ENCODE measurements around the gene FBXL17.

DNA sequence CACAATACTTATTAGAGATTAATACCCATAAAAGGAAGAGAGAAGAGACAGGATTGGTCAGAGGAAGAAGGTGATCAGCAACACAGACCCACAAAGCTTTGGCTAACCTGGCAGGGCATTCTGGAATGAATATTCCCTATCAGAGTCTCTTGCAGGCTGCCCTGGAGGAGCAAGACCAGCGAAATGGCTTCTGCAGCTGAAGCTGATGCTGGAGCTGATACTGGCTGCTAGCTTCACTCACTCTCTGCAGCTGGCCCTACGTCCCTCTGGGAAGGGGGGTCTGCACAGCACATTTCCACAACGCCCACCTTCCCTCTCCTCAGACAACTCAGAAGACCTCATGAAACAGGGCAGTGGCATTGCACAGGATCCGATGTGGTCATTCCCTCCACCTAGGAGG, 541.3 kb downstream of the FBXL17 start:
- TF ChIP-seq NFYB (CRISPR knock-in tag; conservative IDR thresholded peaks at IDR 0.05; ENCODE audit: low read depth) (no peak), NFE2L1 (CRISPR knock-in tag; IDR thresholded peaks at IDR 0.05) (no peak), ZNF416 (CRISPR knock-in tag; IDR thresholded peaks at IDR 0.05) (no peak), GTF2I (CRISPR knock-in tag; conservative IDR thresholded peaks at IDR 0.05) (no peak), ELF4 (CRISPR knock-in tag; IDR thresholded peaks at IDR 0.05; ENCODE audit: low read depth) (no peak), MXD4 (CRISPR knock-in tag; IDR thresholded peaks at IDR 0.05; ENCODE audit: borderline replicate concordance) (no peak)
- TF ChIP-seq, protein P1, sequence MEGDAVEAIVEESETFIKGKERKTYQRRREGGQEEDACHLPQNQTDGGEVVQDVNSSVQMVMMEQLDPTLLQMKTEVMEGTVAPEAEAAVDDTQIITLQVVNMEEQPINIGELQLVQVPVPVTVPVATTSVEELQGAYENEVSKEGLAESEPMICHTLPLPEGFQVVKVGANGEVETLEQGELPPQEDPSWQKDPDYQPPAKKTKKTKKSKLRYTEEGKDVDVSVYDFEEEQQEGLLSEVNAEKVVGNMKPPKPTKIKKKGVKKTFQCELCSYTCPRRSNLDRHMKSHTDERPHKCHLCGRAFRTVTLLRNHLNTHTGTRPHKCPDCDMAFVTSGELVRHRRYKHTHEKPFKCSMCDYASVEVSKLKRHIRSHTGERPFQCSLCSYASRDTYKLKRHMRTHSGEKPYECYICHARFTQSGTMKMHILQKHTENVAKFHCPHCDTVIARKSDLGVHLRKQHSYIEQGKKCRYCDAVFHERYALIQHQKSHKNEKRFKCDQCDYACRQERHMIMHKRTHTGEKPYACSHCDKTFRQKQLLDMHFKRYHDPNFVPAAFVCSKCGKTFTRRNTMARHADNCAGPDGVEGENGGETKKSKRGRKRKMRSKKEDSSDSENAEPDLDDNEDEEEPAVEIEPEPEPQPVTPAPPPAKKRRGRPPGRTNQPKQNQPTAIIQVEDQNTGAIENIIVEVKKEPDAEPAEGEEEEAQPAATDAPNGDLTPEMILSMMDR (IDR thresholded peaks at IDR 0.05) = no peak
- TF ChIP-seq, protein P2, sequence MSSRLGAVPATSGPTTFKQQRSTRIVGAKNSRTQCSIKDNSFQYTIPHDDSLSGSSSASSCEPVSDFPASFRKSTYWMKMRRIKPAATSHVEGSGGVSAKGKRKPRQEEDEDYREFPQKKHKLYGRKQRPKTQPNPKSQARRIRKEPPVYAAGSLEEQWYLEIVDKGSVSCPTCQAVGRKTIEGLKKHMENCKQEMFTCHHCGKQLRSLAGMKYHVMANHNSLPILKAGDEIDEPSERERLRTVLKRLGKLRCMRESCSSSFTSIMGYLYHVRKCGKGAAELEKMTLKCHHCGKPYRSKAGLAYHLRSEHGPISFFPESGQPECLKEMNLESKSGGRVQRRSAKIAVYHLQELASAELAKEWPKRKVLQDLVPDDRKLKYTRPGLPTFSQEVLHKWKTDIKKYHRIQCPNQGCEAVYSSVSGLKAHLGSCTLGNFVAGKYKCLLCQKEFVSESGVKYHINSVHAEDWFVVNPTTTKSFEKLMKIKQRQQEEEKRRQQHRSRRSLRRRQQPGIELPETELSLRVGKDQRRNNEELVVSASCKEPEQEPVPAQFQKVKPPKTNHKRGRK (CRISPR knock-in tag; IDR thresholded peaks at IDR 0.05; ENCODE audit: borderline replicate concordance) = no peak
- TF ChIP-seq, protein P3, sequence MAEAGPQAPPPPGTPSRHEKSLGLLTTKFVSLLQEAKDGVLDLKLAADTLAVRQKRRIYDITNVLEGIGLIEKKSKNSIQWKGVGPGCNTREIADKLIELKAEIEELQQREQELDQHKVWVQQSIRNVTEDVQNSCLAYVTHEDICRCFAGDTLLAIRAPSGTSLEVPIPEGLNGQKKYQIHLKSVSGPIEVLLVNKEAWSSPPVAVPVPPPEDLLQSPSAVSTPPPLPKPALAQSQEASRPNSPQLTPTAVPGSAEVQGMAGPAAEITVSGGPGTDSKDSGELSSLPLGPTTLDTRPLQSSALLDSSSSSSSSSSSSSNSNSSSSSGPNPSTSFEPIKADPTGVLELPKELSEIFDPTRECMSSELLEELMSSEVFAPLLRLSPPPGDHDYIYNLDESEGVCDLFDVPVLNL (CRISPR knock-in tag; IDR thresholded peaks at IDR 0.05; ENCODE audit: borderline replicate concordance, low read depth) = no peak
- TF ChIP-seq, protein P4, sequence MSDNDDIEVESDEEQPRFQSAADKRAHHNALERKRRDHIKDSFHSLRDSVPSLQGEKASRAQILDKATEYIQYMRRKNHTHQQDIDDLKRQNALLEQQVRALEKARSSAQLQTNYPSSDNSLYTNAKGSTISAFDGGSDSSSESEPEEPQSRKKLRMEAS (CRISPR knock-in tag; IDR thresholded peaks at IDR 0.05) = no peak
- TF ChIP-seq, protein P5, sequence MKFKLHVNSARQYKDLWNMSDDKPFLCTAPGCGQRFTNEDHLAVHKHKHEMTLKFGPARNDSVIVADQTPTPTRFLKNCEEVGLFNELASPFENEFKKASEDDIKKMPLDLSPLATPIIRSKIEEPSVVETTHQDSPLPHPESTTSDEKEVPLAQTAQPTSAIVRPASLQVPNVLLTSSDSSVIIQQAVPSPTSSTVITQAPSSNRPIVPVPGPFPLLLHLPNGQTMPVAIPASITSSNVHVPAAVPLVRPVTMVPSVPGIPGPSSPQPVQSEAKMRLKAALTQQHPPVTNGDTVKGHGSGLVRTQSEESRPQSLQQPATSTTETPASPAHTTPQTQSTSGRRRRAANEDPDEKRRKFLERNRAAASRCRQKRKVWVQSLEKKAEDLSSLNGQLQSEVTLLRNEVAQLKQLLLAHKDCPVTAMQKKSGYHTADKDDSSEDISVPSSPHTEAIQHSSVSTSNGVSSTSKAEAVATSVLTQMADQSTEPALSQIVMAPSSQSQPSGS (CRISPR knock-in tag; IDR thresholded peaks at IDR 0.05; ENCODE audit: borderline replicate concordance, low read depth) = no peak

Data from WTC11 (cell line).